Head of caudate nucleus (tissue), 42 donors: ENCODE results near the gene PALD1.
A peak's percentile ranks its signal among the peaks of the same experiment; 100 is the strongest.

Experiments used
- DNase-seq, 42 donors: peaks; one replicate each; pipeline versions ENCODE4 v3.0.0 to v3.0.0-alpha.2; 2020 to 2021; ENCODE audit warnings: mixed read lengths in 7 of 42
- intact Hi-C: fragments of 100-400 bp; cut with DNase I; formaldehyde crosslinking; loops from one replicate; pipeline ENCODE4 v1.15.0; 2022

PALD1 gene

DNA sequence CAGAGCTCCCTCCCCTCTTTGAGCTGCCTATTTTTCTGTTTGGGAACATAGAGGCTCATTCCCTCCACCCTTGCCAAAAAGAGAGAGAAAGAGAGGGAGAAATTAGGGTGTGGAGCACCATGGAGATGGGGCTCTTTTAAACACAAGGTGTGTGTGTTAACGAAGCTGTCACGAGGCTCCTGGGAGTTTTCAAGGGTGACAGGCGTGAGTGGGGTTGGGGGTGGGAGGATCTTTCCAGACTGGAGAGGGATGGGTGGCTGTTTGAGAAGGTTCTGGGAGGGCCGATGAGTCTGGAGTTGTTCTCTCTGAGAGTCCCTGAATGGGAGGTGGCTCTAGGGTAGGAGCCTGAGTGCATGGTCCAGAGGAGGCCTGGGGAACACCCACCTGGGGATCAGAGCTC, 45.0 kb downstream of the PALD1 start:
- intact Hi-C loops: no loop called here
- DNase-seq: peak in 37 of 42 donors; percentile 26 to 87 (median 66)

DNA sequence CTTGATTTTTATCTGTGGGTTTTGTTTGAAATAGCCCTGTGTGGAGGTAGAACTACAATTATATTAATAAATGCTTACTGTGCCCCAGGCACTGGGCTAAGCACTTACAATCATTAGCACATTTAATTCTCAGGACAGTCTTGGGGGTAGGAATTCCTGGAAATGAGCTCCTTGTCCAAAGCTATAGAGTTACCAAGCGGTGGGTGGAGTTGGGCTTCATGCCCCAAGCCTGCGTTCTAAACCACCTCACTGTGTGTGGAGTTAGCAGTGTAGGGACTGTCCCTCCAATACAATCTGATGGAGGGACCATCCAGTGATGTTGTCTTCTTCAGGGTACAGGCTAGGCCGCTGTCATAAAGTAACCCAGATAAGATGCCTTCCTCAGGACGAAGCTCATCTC, 49.7 kb downstream of the PALD1 start:
- intact Hi-C loops: no loop called here
- DNase-seq: no peak

- peak in 22 of 42 donors; percentile 29 to 69 (median 45) for DNase-seq
- intact Hi-C loops: no loop called here
Measured at GRCh38 chr10:70528741-70529362, 50.3 kb downstream of the PALD1 start.

- DNase-seq: no peak
- intact Hi-C loops: no loop called here
Measured at GRCh38 chr10:70529848-70530247, 51.3 kb downstream of the PALD1 start.

GRCh38 chr10:70530315-70530714, 51.7 kb downstream of the PALD1 start:
- no peak for DNase-seq
- intact Hi-C loops: no loop called here

DNA sequence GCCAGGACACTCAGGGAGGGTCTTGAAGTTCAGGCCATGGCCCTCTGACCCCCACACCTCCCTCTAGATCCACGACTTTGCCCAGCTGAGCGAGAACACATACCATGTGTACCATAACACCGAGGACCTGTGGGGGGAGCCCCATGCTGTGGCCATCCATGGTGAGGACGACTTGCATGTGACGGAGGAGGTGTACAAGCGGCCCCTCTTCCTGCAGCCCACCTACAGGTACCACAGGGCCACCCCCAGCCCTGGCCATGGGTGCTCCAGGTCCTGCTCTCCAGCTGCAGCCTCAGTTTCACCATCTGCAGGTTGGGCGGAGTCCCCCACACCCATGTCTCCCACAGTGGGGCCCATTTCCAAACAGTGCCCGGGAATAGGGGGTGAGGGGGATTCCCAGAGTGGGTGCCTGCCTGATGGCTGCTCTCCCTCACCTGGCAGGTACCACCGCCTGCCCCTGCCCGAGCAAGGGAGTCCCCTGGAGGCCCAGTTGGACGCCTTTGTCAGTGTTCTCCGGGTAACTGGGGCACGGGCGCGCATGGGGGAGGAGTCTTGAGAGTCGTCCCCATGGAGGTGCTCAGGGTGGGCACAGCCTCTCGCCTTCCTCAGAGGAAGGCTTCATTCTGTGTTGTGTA, 54.1 kb downstream of the PALD1 start:
- no peak for DNase-seq
- intact Hi-C loops: no loop called here

GRCh38 chr10:70533189-70533558, 54.6 kb downstream of the PALD1 start:
- intact Hi-C loops: no loop called here
- no peak for DNase-seq

GRCh38 chr10:70534281-70534680, 55.7 kb downstream of the PALD1 start:
- no peak for DNase-seq
- intact Hi-C loops: no loop called here

DNA sequence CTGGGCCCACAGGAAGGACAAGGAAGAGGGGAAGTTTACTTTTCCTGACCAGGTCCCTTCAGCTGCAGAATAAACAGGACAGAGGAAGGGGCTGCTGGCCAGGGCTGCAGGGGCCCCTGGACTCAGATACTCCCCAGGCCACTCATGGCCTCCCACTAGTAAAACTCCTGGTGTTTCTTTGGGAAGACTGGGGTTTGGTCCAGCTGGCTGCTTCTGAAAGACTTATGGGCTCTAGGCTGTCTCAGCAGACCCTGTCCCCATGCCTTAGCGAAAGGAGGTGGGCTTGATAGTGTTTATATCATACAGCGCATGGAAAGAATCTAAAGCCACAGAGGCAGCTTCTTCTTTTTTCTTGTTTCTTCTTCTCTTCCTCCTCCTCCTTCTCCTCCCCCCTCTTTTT, 56.4 kb downstream of the PALD1 start:
- intact Hi-C loops: no loop called here
- DNase-seq: no peak

DNA sequence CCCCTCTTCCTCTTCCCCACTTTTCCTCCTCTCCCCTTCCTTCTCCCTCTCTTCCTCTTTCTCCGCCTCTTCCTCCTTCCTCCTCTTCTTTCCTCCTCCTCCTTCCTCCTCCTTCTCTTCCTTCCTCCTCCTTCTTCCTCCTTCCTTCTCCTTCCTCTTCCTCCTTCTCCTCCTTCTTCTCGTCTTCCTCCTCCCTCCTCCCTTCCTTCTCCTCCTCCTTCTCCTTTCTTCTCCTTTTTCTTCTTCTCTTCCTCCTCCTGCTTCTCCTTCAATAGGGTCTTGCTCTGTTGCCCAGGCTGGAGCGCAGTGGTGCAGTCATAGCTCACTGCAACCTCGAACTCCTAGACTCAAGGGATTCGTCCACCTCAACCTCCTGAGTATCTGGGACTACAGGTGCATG, 56.9 kb downstream of the PALD1 start:
- intact Hi-C loops: no loop called here

GRCh38 chr10:70536196-70536861, 57.8 kb downstream of the PALD1 start:
- intact Hi-C loops: no loop called here
- DNase-seq: peak in 1 of 42 donors; percentile 27

More for the DNA sequence above, 56.9 kb downstream of the PALD1 start:
- DNase-seq: no peak

GRCh38 chr10:70537398-70538194, 59.0 kb downstream of the PALD1 start:
- intact Hi-C loops: no loop called here
- DNase-seq: peak in 7 of 42 donors; percentile 19 to 54 (median 37)

GRCh38 chr10:70538195-70538520, 59.6 kb downstream of the PALD1 start:
- no peak for DNase-seq
- intact Hi-C loops: no loop called here

- no peak for DNase-seq
- intact Hi-C loops: no loop called here
Measured at GRCh38 chr10:70538731-70539338, 60.3 kb downstream of the PALD1 start.

DNA sequence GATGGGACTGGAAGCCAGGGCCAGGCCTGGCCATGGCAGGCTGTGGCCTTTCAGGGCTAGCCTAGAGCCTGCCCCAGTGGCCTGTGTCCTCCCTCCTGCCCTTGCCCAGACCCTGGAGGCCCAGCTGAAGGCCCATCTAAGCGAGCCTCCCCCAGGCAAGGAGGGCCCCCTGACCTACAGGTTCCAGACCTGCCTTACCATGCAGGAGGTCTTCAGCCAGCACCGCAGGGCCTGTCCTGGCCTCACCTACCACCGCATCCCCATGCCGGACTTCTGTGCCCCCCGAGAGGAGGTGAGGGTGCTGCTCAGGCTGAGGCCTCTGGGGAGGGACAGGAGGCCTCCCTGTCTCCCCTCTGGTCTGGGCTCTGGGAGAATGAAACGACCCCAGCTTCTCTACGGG, 60.9 kb downstream of the PALD1 start:
- no peak for DNase-seq
- intact Hi-C loops: no loop called here

DNA sequence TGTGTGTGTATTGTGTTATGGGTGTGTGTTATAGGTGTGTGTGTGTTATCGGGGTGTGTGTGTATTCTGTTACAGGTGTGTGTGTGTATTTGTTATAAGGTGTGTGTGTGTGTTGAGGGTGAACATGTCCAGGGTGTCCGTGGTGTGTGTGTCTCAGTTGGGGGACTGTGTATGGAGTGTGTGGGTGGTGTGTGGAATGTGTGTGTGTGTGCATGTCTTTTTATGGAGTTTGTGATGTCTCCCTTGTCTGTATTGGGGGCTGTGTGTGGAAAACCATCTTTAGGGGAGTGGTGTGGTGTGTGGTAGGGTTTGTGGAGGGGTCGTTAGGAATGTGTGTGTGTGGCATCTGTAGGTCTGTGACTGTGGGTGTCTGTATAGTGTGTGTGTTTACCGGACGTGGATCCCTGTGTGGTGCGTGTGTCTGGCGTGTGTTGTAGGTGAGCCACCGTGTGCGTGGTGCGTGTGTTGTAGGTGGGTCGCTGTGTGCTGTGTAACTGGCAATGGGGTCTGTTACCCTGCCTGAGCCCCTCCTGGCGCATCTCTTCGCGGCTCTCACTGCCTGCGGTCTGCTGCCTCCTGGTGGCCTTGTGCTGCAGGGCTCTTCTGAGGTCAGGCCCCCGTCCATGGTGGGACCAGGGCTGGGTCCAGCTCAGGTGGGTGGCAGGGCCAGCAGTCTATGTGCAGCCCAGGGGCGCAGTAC, 61.7 kb downstream of the PALD1 start:
- DNase-seq: peak in 3 of 42 donors; percentile 12 to 24 (median 20)
- intact Hi-C loops: no loop called here

- intact Hi-C loops: no loop called here
- no peak for DNase-seq
Measured at GRCh38 chr10:70540789-70541360, 62.3 kb downstream of the PALD1 start.

- no peak for DNase-seq
- intact Hi-C loops: no loop called here
Measured at GRCh38 chr10:70541736-70542564, 63.4 kb downstream of the PALD1 start.
